SK-N-SH (cell line): ENCODE results near the gene DEPDC5. TPM values are rescaled to one million over a fixed set of nuclear protein-coding genes. Genes with fewer than 3 reads are reported as not detected.

ENCODE experiments used
- CTCF ChIA-PET: fragments of 300-600, 350-600 bp; formaldehyde crosslinking; extraction: SDS; loops from one replicate; lab custom pipeline; 2021; lab: Yijun Ruan, JAX
- POLR2A ChIA-PET: fragments of 350-600 bp; sonication (Branson Sonifier 250); formaldehyde crosslinking; extraction: SDS; loops from one replicate; lab custom pipeline; 2020; ENCODE audit warnings: antibody characterized with exemption, inconsistent platforms; lab: Yijun Ruan, JAX
- DNase-seq: peaks from one replicate; pipeline ENCODE4 v3.0.0; 2012
- H2AFZ ChIP-seq: fragments of 200-600 bp; sonication (generic); 2 replicates; pipeline ENCODE4 v1.8.1; 2016; ENCODE audit warnings: antibody characterized with exemption, mild to moderate bottlenecking, low read depth
- H3F3A ChIP-seq: fragments of 200-600 bp; sonication (generic); replicated peaks from 2 replicates; pipeline ENCODE3; 2016; ENCODE audit warnings: antibody characterized with exemption, mild to moderate bottlenecking; ENCODE audit not compliant: insufficient read depth
- H3K27ac ChIP-seq, 2 experiments: fragments of 200-500 bp in 1 of 2; fragments of 200-600 bp in 1 of 2; sonication (Bioruptor generic) in 1 of 2; sonication (generic), shearing (Covaris generic) in 1 of 2; 2 replicates each; pipeline versions ENCODE4 v1.5.1 to v1.6.1; 2014 to 2016; ENCODE audit warnings: low read depth in 2 of 2, inconsistent platforms in 1 of 2, low read length in 1 of 2, mild to moderate bottlenecking in 1 of 2, mixed read lengths in 1 of 2
- H3K27me3 ChIP-seq: fragments of 200-600 bp; sonication (generic), shearing (Covaris generic); 2 replicates; pipeline ENCODE4 v1.6.1; 2016; ENCODE audit warnings: mixed run types; ENCODE audit not compliant: insufficient read depth
- H3K36me3 ChIP-seq, 2 experiments: fragments of 200-500 bp in 1 of 2; fragments of 200-600 bp in 1 of 2; sonication (Bioruptor generic) in 1 of 2; sonication (generic) in 1 of 2; replicated peaks in 1 of 2; 2 replicates each; pipeline versions ENCODE3 to v1.5.1; 2014 to 2016; ENCODE audit warnings: low read length in 1 of 2, mild to moderate bottlenecking in 1 of 2; ENCODE audit not compliant: insufficient read depth in 2 of 2, control insufficient read depth in 1 of 2
- H3K4me1 ChIP-seq, 2 experiments: fragments of 200-500 bp in 1 of 2; fragments of 200-600 bp in 1 of 2; sonication (Bioruptor generic) in 1 of 2; sonication (generic), shearing (Covaris generic) in 1 of 2; 2 replicates each; pipeline versions ENCODE4 v1.5.1 to v1.6.1; 2014 to 2016; ENCODE audit warnings: low read depth in 1 of 2, low read length in 1 of 2, mixed run types in 1 of 2; ENCODE audit not compliant: insufficient read depth in 2 of 2, control insufficient read depth in 1 of 2
- H3K4me2 ChIP-seq: fragments of 200-600 bp; sonication (generic), shearing (Covaris generic); 2 replicates; pipeline ENCODE4 v1.6.1; 2017; ENCODE audit warnings: mixed run types
- H3K4me3 ChIP-seq, 2 experiments: fragments of 200-500 bp in 1 of 2; fragments of 200-600 bp in 1 of 2; sonication (Bioruptor generic) in 1 of 2; sonication (generic), shearing (Covaris generic) in 1 of 2; 2 replicates each; pipeline versions ENCODE4 v1.5.1 to v1.8.1; 2014 to 2016; ENCODE audit warnings: low read depth in 2 of 2, inconsistent platforms in 1 of 2, low read length in 1 of 2, mild to moderate bottlenecking in 1 of 2, mixed read lengths in 1 of 2, moderate library complexity in 1 of 2
- H3K79me2 ChIP-seq: fragments of 200-600 bp; sonication (generic); 2 replicates; pipeline ENCODE4 v1.8.1; 2017; ENCODE audit warnings: mild to moderate bottlenecking; ENCODE audit not compliant: insufficient read depth
- H3K9ac ChIP-seq: fragments of 200-600 bp; sonication (generic); 2 replicates; pipeline ENCODE4 v1.6.1; 2017; ENCODE audit warnings: mixed run types
- H3K9me2 ChIP-seq: fragments of 200-600 bp; sonication (generic); 2 replicates; pipeline ENCODE4 v1.6.1; 2017; ENCODE audit warnings: mixed run types
- H3K9me3 ChIP-seq: fragments of 200-600 bp; sonication (generic); 2 replicates; pipeline ENCODE4 v1.6.1; 2017; ENCODE audit warnings: mixed run types, mild to moderate bottlenecking, moderate library complexity
- H4K20me1 ChIP-seq: fragments of 200-600 bp; sonication (generic); 2 replicates; pipeline ENCODE4 v1.6.1; 2017; ENCODE audit warnings: mild to moderate bottlenecking, mixed run types; ENCODE audit not compliant: insufficient read depth
- CHD2 ChIP-seq: fragments of 150-350 bp; IDR thresholded peaks from 2 replicates; pipeline ENCODE4 v1.6.1; 2018; ENCODE audit warnings: low read length; ENCODE audit not compliant: partially characterized antibody
- CTCF ChIP-seq: fragments of 200-600 bp; sonication (generic); IDR thresholded peaks from 2 replicates; pipeline ENCODE4 v1.6.1; 2017; ENCODE audit warnings: antibody characterized with exemption, mild to moderate bottlenecking, moderate library complexity
- ELF1 ChIP-seq: IDR thresholded peaks from 2 replicates; pipeline ENCODE4 v1.4.0; 2012
- EZH2phosphoT487 ChIP-seq: fragments of 200-600 bp; sonication (generic); IDR thresholded peaks from 2 replicates; pipeline ENCODE4 v1.6.1; 2017; ENCODE audit warnings: low read depth, mixed run types, mild to moderate bottlenecking, antibody characterized with exemption, moderate library complexity, borderline replicate concordance
- FOSL2 ChIP-seq: IDR thresholded peaks from 2 replicates; pipeline ENCODE4 v1.4.0; 2012; ENCODE audit warnings: low read depth, mild to moderate bottlenecking, moderate library complexity, borderline replicate concordance
- FOXJ3 ChIP-seq: sonication (generic); formaldehyde crosslinking; IDR thresholded peaks from 2 replicates; pipeline ENCODE4 v1.5.1; 2020; ENCODE audit warnings: mild to moderate bottlenecking, missing genetic modification reagents
- IRF3 ChIP-seq: fragments of 150-350 bp; IDR thresholded peaks from 2 replicates; pipeline ENCODE4 v1.6.1; 2016; ENCODE audit warnings: mild to moderate bottlenecking, low read depth, low read length
- JUND ChIP-seq: IDR thresholded peaks from 2 replicates; pipeline ENCODE4 v1.4.0; 2012
- MEF2A ChIP-seq: IDR thresholded peaks from 2 replicates; pipeline ENCODE4 v1.4.0; 2012; ENCODE audit warnings: low read depth, borderline replicate concordance
- NFIC ChIP-seq: IDR thresholded peaks from 2 replicates; pipeline ENCODE4 v1.4.0; 2012; ENCODE audit warnings: borderline replicate concordance
- NRF1 ChIP-seq: IDR thresholded peaks from 2 replicates; pipeline ENCODE4 v1.6.1; 2012; ENCODE audit warnings: low read depth, mild to moderate bottlenecking, low read length
- REST ChIP-seq: IDR thresholded peaks from 2 replicates; pipeline ENCODE4 v1.6.1; 2012; ENCODE audit warnings: mild to moderate bottlenecking, low read depth, low read length, moderate library complexity
- RXRA ChIP-seq: IDR thresholded peaks from 2 replicates; pipeline ENCODE4 v1.4.0; 2012; ENCODE audit warnings: low read depth, mild to moderate bottlenecking, borderline replicate concordance
- SMC3 ChIP-seq: IDR thresholded peaks from 2 replicates; pipeline ENCODE4 v1.6.1; 2012; ENCODE audit warnings: low read depth, low read length, improper control_type of control experiment
- TEAD4 ChIP-seq: IDR thresholded peaks from 2 replicates; pipeline ENCODE4 v1.4.0; 2012; ENCODE audit warnings: mild to moderate bottlenecking, borderline replicate concordance; ENCODE audit not compliant: insufficient read depth
- USF1 ChIP-seq: IDR thresholded peaks from 2 replicates; pipeline ENCODE4 v1.4.0; 2012; ENCODE audit warnings: low read depth, borderline replicate concordance
- USF2 ChIP-seq: fragments of 150-350 bp; IDR thresholded peaks from 2 replicates; pipeline ENCODE4 v1.6.1; 2017; ENCODE audit warnings: antibody characterized with exemption, low read length, low read depth, borderline replicate concordance
- YY1 ChIP-seq: IDR thresholded peaks from 2 replicates; pipeline ENCODE4 v1.4.0; 2012; ENCODE audit warnings: low read depth, mild to moderate bottlenecking
- ZBTB33 ChIP-seq: IDR thresholded peaks from 2 replicates; pipeline ENCODE4 v1.4.0; 2012; ENCODE audit warnings: low read depth, borderline replicate concordance
- WGBS: methylation state at CpG from one replicate; pipeline ENCODE4 v1.1.6; 2017; ENCODE audit warnings: low lambda C conversion rate; 5-methylcytosine and 5-hydroxymethylcytosine counted together
- polyA plus RNA-seq, 3 experiments: library from polyadenylated mRNA; depleted of rRNA; stranded (reverse); fragments of >200 nt; gene quantifications; 2 replicates each; pipeline ENCODE4 v1.2.3, GENCODE V29; 2012

The DEPDC5 gene
- polyA plus RNA-seq, 1 of the 3 experiments (the other 2 are of a cell fraction), result 7.8 TPM

- Histone ChIP-seq H3K79me2 (no peaks in the 10 kb centered on the region), H2AFZ (no peak overlapping the region), H3K9me2 (no peaks in the 10 kb centered on the region), H3K9ac (no peak overlapping the region), H3K4me3 (no peak overlapping the region), H4K20me1 (no peaks in the 10 kb centered on the region), H3K27me3 (no peaks in the 10 kb centered on the region), H3K4me2 (no peak overlapping the region), H3K9me3 (no peaks in the 10 kb centered on the region), H3K36me3 (peaks cover 17 to 24% of the 10 kb centered on the region in 2 experiments), H3K4me1 (peaks cover 0 to 6% of the 10 kb centered on the region in 2 experiments; a peak in 2 of 4 replicates), H3F3A (no peaks in the 10 kb centered on the region), H3K27ac (no peak overlapping the region)
- no peak for DNase-seq
- 93% methylated on average over 4 of the region's 4 CpGs for WGBS
- CTCF ChIA-PET, result interaction anchor here (0.6 to 1.7 kb wide), 3 partner anchors 79 to 210 kb away, joined by 3 to 6 read pairs (median 4); no protein-coding TSS in a partner anchor
- POLR2A ChIA-PET, result no interaction called here
- TF ChIP-seq EZH2phosphoT487 (no peak), TEAD4 (no peak), JUND (no peak), YY1 (no peak), IRF3 (no peak), NFIC (no peak), USF1 (no peak), FOSL2 (no peak), RXRA (no peak), CHD2 (no peak), ELF1 (no peak), NRF1 (no peak), CTCF (no peak), REST (no peak), ZBTB33 (no peak), FOXJ3 (CRISPR knock-in tag) (no peak), USF2 (no peak), MEF2A (no peak), SMC3 (no peak)
Observed at GRCh38 chr22:31871480-31871879, 117.7 kb downstream of the DEPDC5 start.
